K562 (cell line): ENCODE data around the gene PUS7. TPM values are rescaled to one million over a fixed set of nuclear protein-coding genes. Genes with fewer than 3 reads are reported as not detected.
A peak's percentile ranks its signal among the peaks of the same experiment; 100 is the strongest.

Source experiments
- ATAC-seq: fragments of 200-7000 bp; cut with Tn5 transposase; 3 replicates; pipeline ENCODE4 v1.9.1; 2020; ENCODE audit warnings: moderate library complexity
- BruUV-seq: library from RNA; stranded (reverse); fragments of 400-500 nt; replicated peaks from 2 replicates; lab custom pipeline; 2021; lab: Mats Ljungman, UMichigan
- CTCF ChIA-PET: fragments of 300-600 bp; formaldehyde crosslinking; extraction: SDS; loops from one replicate; lab custom pipeline; 2021; ENCODE audit warnings: low intra/inter-chr PET ratio; lab: Yijun Ruan, JAX
- POLR2A ChIA-PET: fragments of 300-600, 350-650 bp; sonication (Branson Sonifier 250); formaldehyde crosslinking; extraction: SDS; loops from one replicate; lab custom pipeline; 2021; ENCODE audit warnings: antibody characterized with exemption, inconsistent platforms; lab: Yijun Ruan, JAX
- DNase-seq, 4 experiments: peaks; one replicate each; pipeline versions ENCODE4 v3.0.0 to v3.0.0-alpha.2; 2011 to 2018; ENCODE audit warnings: low spot score in 3 of 4, mixed read lengths in 3 of 4; ENCODE audit errors: extremely low read depth in 1 of 4
- FAIRE-seq: peaks from 2 replicates; lab custom pipeline; 2011; peaks lifted over from hg19 to GRCh38; lab: Jason Lieb, UNC
- H2AFZ ChIP-seq: 2 replicates; pipeline ENCODE4 v1.6.0; 2011; ENCODE audit warnings: low read depth, low read length, control low read depth, inconsistent platforms
- H3K27ac ChIP-seq: fragments of 200-600 bp; 3 replicates; pipeline ENCODE4 v1.8.0; 2011; ENCODE audit warnings: low read depth, mild to moderate bottlenecking, control low read depth, inconsistent platforms, low read length, moderate library complexity, mixed read lengths; ENCODE audit errors: extremely low read depth
- H3K27me3 ChIP-seq, 2 experiments: fragments of 300-600 bp in 1 of 2; 2 replicates in 1 of 2; 3 replicates in 1 of 2; pipeline versions ENCODE4 v1.6.0 to v1.8.0; 2011; ENCODE audit warnings: inconsistent platforms in 2 of 2, low read length in 2 of 2, mild to moderate bottlenecking in 1 of 2, mixed read lengths in 1 of 2, moderate library complexity in 1 of 2; ENCODE audit not compliant: control insufficient read depth in 2 of 2, insufficient read depth in 2 of 2
- H3K36me3 ChIP-seq: fragments of 300-600 bp; 3 replicates; pipeline ENCODE4 v1.8.0; 2011; ENCODE audit warnings: mild to moderate bottlenecking, low read length, inconsistent platforms; ENCODE audit not compliant: control insufficient read depth, insufficient read depth
- H3K4me1 ChIP-seq, 2 experiments: fragments of 200-600 bp in 1 of 2; replicated peaks in 1 of 2; 2 replicates in 1 of 2; 3 replicates in 1 of 2; pipeline versions ENCODE4 v1.5.1 to v1.8.0; 2011; ENCODE audit warnings: inconsistent platforms in 2 of 2, low read length in 2 of 2, mild to moderate bottlenecking in 1 of 2, mixed read lengths in 1 of 2, moderate library complexity in 1 of 2; ENCODE audit not compliant: control insufficient read depth in 2 of 2, insufficient read depth in 2 of 2
- H3K4me2 ChIP-seq: 2 replicates; pipeline ENCODE4 v1.6.1; 2011; ENCODE audit warnings: low read length, control low read depth, inconsistent platforms, mixed read lengths; ENCODE audit not compliant: insufficient read depth
- H3K4me3 ChIP-seq: fragments of 200-600 bp; sonication (generic), shearing (Covaris generic); 2 replicates; pipeline ENCODE4 v1.5.1; 2016; ENCODE audit warnings: control low read depth, inconsistent platforms
- H3K79me2 ChIP-seq: fragments of 200-600 bp; 3 replicates; pipeline ENCODE4 v1.8.0; 2011; ENCODE audit warnings: low read length, inconsistent platforms; ENCODE audit not compliant: control insufficient read depth, insufficient read depth
- H3K9ac ChIP-seq, 2 experiments: 2 replicates each; pipeline versions ENCODE4 v1.6.0 to v1.6.1; 2011; ENCODE audit warnings: low read depth in 2 of 2, low read length in 2 of 2, control low read depth in 1 of 2, inconsistent platforms in 1 of 2, mild to moderate bottlenecking in 1 of 2, mixed read lengths in 1 of 2; ENCODE audit not compliant: insufficient read depth in 1 of 2
- H3K9me1 ChIP-seq: one replicate; pipeline ENCODE4 v1.6.0; 2011; ENCODE audit warnings: inconsistent platforms, mild to moderate bottlenecking, low read length, moderate library complexity; ENCODE audit not compliant: control insufficient read depth, insufficient read depth
- H3K9me3 ChIP-seq: replicated peaks from 2 replicates; pipeline ENCODE4 v1.5.1; 2011; ENCODE audit warnings: low read depth, low read length, inconsistent platforms; ENCODE audit not compliant: control insufficient read depth, insufficient read depth
- H4K20me1 ChIP-seq: replicated peaks from 2 replicates; pipeline ENCODE4 v1.6.1; 2011; ENCODE audit warnings: low read length, inconsistent platforms, mixed read lengths; ENCODE audit not compliant: control insufficient read depth, insufficient read depth
- WGBS: fragments of 100-300 bp; shearing (Covaris generic); methylation state at CpG from one replicate; pipeline ENCODE4 v1.1.6; 2016; ENCODE audit warnings: low coverage, mixed read lengths; ENCODE audit not compliant: insufficient coverage; ENCODE audit errors: missing lambda C conversion rate; 5-methylcytosine and 5-hydroxymethylcytosine counted together
- in situ Hi-C: fragments of 300-500 bp; cut with MboI; formaldehyde crosslinking; loops from 4 replicates; pipeline ENCODE4 v1.15.0; 2018; ENCODE audit warnings: inconsistent platforms, mixed read lengths
- intact Hi-C: fragments of 100-400 bp; cut with micrococcal nuclease; formaldehyde crosslinking; loops from 2 replicates; pipeline ENCODE4 v1.14.2; 2022
- polyA plus RNA-seq, 8 experiments: library from polyadenylated mRNA; depleted of rRNA in 4 of 8; stranded (reverse) in 5 of 8; unstranded in 3 of 8; fragments of >200 nt; fragmentation: Nextera tagmentation in 2 of 8; fragmentation: Illumina TruSeq in 1 of 8; extraction: Ambion mirVana in 2 of 8; extraction: Trizol in 1 of 8; gene quantifications; 2 replicates each; pipeline versions ENCODE4 v1.2.1 to v1.2.3, GENCODE V29; 2011 to 2014; ENCODE audit warnings: inconsistent platforms in 1 of 8, missing spikeins in 1 of 8
- total RNA-seq, 7 experiments: library from RNA; depleted of rRNA in 6 of 7; stranded (reverse); fragments of >200 nt in 6 of 7; fragmentation: Illumina TruSeq in 2 of 7; extraction: Trizol in 2 of 7; gene quantifications; 2 replicates each; pipeline versions ENCODE4 v1.2.1 to v1.2.3, GENCODE V29; 2011 to 2021; ENCODE audit warnings: low replicate concordance in 1 of 7
- TF ChIP-seq, protein P1 (sequence below), 3 experiments: IDR thresholded peaks in 2 of 3; conservative IDR thresholded peaks in 1 of 3; 2 replicates each; pipeline ENCODE4 v1.5.1; 2011 to 2012; ENCODE audit warnings: low read length in 3 of 3, mild to moderate bottlenecking in 3 of 3, control low read depth in 2 of 3, improper control_type of control experiment in 1 of 3, inconsistent platforms in 1 of 3, low read depth in 1 of 3, mixed read lengths in 1 of 3, moderate library complexity in 1 of 3; ENCODE audit not compliant: insufficient read depth in 2 of 3
- TF ChIP-seq, protein P2 (sequence below), 2 experiments: IDR thresholded peaks in 1 of 2; conservative IDR thresholded peaks in 1 of 2; 2 replicates each; pipeline ENCODE4 v1.6.1; 2016; ENCODE audit warnings: low read depth in 2 of 2, mild to moderate bottlenecking in 1 of 2, missing compliant biosample characterization in 1 of 2, missing genetic modification characterization in 1 of 2, moderate library complexity in 1 of 2

Gene PUS7
- total and polyA plus RNA-seq, 9 of the 15 experiments (the other 6 are each of a cell fraction or from before 2014, with no cell fraction given): 15.1 to 95.6 (median 63.2) TPM

DNA sequence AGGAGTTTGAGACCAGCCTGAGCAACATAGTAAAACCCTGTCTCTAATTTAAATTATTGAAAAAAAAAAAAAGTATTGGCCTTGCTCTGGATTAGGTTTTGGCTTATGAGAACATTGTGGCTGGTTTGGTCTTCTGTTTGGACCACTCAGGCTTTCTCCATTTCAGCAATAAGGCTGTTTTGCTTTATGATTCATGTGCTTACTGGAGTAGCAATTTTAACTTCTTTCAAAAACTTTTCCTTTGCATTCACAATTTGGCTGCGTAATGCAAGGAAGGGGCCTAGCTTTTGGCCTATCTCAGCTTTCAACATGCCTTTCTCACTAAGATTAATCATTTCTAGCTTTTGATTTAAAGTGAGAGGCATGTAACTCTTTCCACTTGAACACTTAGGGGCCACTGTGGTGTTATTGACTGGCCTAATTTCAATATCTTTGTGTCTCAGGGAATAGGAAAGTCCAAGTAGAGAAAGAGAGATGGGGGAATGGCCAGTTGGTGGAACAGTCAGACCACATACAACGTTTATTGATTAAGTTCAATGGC lies 95.4 kb downstream of the PUS7 start:
- TF ChIP-seq, protein P1, sequence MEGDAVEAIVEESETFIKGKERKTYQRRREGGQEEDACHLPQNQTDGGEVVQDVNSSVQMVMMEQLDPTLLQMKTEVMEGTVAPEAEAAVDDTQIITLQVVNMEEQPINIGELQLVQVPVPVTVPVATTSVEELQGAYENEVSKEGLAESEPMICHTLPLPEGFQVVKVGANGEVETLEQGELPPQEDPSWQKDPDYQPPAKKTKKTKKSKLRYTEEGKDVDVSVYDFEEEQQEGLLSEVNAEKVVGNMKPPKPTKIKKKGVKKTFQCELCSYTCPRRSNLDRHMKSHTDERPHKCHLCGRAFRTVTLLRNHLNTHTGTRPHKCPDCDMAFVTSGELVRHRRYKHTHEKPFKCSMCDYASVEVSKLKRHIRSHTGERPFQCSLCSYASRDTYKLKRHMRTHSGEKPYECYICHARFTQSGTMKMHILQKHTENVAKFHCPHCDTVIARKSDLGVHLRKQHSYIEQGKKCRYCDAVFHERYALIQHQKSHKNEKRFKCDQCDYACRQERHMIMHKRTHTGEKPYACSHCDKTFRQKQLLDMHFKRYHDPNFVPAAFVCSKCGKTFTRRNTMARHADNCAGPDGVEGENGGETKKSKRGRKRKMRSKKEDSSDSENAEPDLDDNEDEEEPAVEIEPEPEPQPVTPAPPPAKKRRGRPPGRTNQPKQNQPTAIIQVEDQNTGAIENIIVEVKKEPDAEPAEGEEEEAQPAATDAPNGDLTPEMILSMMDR (IDR thresholded peaks at IDR 0.05 in 2 of 3, conservative IDR thresholded peaks at IDR 0.05 in 1 of 3; ENCODE audit: insufficient read depth in 2 of 3, low read depth in 1 of 3, low read length in 3 of 3): no peak
- TF ChIP-seq, protein P2, sequence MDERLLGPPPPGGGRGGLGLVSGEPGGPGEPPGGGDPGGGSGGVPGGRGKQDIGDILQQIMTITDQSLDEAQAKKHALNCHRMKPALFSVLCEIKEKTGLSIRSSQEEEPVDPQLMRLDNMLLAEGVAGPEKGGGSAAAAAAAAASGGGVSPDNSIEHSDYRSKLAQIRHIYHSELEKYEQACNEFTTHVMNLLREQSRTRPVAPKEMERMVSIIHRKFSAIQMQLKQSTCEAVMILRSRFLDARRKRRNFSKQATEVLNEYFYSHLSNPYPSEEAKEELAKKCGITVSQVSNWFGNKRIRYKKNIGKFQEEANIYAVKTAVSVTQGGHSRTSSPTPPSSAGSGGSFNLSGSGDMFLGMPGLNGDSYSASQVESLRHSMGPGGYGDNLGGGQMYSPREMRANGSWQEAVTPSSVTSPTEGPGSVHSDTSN (CRISPR knock-in tag; IDR thresholded peaks at IDR 0.05; ENCODE audit: low read depth): no peak
- TF ChIP-seq, protein P2 (tag; conservative IDR thresholded peaks at IDR 0.05; ENCODE audit: low read depth): peak; percentile 65
- TF ChIP-seq, all 486 proteins: peak for 1
- ATAC-seq (no peak), DNase-seq (no peak), FAIRE-seq (no peak)
- intact Hi-C loops (no loop called here), in situ Hi-C loops (loop anchor here (5.0 kb wide), 1 partner anchor 279 kb away; no protein-coding TSS in a partner anchor)
- Histone ChIP-seq H3K36me3 (no peaks in the 10 kb centered on the region), H3K79me2 (no peaks in the 10 kb centered on the region), H3K4me1 (peaks cover 0 to 5% of the 10 kb centered on the region in 2 experiments; a peak in 1 of 5 replicates), H3K27ac (no peak overlapping the region), H3K9me1 (no peaks in the 10 kb centered on the region), H3K4me2 (no peak overlapping the region), H2AFZ (no peak overlapping the region), H3K9me3 (no peaks in the 10 kb centered on the region), H3K4me3 (no peak overlapping the region), H3K9ac (no peak overlapping the region), H3K27me3 (peaks cover 3 to 8% of the 10 kb centered on the region in 2 experiments; a peak in 4 of 5 replicates), H4K20me1 (no peaks in the 10 kb centered on the region)
- 19% methylated on average over 2 of the region's 2 CpGs for WGBS
- BruUV-seq: no TSS peak
- ChIA-PET POLR2A (interaction anchor here (0.7 to 1.5 kb wide), 3 partner anchors 9 to 541 kb away, joined by 3 to 5 read pairs (median 3); no protein-coding TSS in a partner anchor), CTCF (no interaction called here)
